Measurements from ENCODE around the gene RBMS3.
"Not testable (repeated sequence)": the region's sequence is repeated elsewhere in the genome, so short reads cannot be mapped to it uniquely, and the experiment has no call there.

Gene RBMS3

GRCh38 chr3:29493109-29493508, 212.2 kb downstream of the RBMS3 start:
- DNase-seq = no peak

GRCh38 chr3:29494305-29495036, 213.6 kb downstream of the RBMS3 start:
- DNase-seq = no peak

- DNase-seq = no peak
Measured at GRCh38 chr3:29497282-29497681, 216.4 kb downstream of the RBMS3 start.

- DNase-seq = no peak
Measured at GRCh38 chr3:29502771-29503170, 221.9 kb downstream of the RBMS3 start.

GRCh38 chr3:29503314-29503713, 222.4 kb downstream of the RBMS3 start:
- no peak for DNase-seq

GRCh38 chr3:29503958-29504357, 223.1 kb downstream of the RBMS3 start:
- no peak for DNase-seq

GRCh38 chr3:29506502-29506901, 225.6 kb downstream of the RBMS3 start:
- DNase-seq = no peak

- DNase-seq = no peak
Measured at GRCh38 chr3:29511701-29512100, 230.8 kb downstream of the RBMS3 start.

GRCh38 chr3:29512641-29513040, 231.8 kb downstream of the RBMS3 start:
- no peak for DNase-seq

- DNase-seq = no peak
Measured at GRCh38 chr3:29513236-29513635, 232.4 kb downstream of the RBMS3 start.

- no peak for DNase-seq
Measured at GRCh38 chr3:29514170-29514569, 233.3 kb downstream of the RBMS3 start.

- no peak for DNase-seq
Measured at GRCh38 chr3:29514912-29515311, 234.0 kb downstream of the RBMS3 start.

- no peak for DNase-seq
Measured at GRCh38 chr3:29515451-29515850, 234.6 kb downstream of the RBMS3 start.

- no peak for DNase-seq
Measured at GRCh38 chr3:29516164-29516563, 235.3 kb downstream of the RBMS3 start.

GRCh38 chr3:29520764-29521163, 239.9 kb downstream of the RBMS3 start:
- DNase-seq = no peak

GRCh38 chr3:29521293-29521692, 240.4 kb downstream of the RBMS3 start:
- DNase-seq = no peak

- no peak for DNase-seq
Measured at GRCh38 chr3:29521751-29522150, 240.9 kb downstream of the RBMS3 start.

- DNase-seq = not testable (repeated sequence)
Measured at GRCh38 chr3:29524433-29524832, 243.6 kb downstream of the RBMS3 start.

GRCh38 chr3:29525254-29525881, 244.5 kb downstream of the RBMS3 start:
- DNase-seq = no peak

- no peak for DNase-seq
Measured at GRCh38 chr3:29527246-29527645, 246.4 kb downstream of the RBMS3 start.

GRCh38 chr3:29531644-29532043, 250.8 kb downstream of the RBMS3 start:
- DNase-seq = no peak

GRCh38 chr3:29532473-29532872, 251.6 kb downstream of the RBMS3 start:
- DNase-seq = no peak

- DNase-seq = no peak
Measured at GRCh38 chr3:29534006-29534405, 253.1 kb downstream of the RBMS3 start.

GRCh38 chr3:29536016-29536758, 255.3 kb downstream of the RBMS3 start:
- no peak for DNase-seq

Measured in activated effector memory CD4-positive, alpha-beta T cell treated with anti-CD3 and anti-CD28 coated beads, Interleukin-2, amount 50 U/mL, for 16 hours (primary cell).